HepG2 (cell line): Measurements from ENCODE around the gene ZPLD1.

Source experiments
- ESRRA ChIP-seq: sonication (generic); formaldehyde crosslinking; IDR thresholded peaks from 2 replicates; pipeline ENCODE4 v1.5.1; 2020; ENCODE audit warnings: mild to moderate bottlenecking, low read depth, missing genetic modification reagents
- FLYWCH1 ChIP-seq: sonication (generic); formaldehyde crosslinking; IDR thresholded peaks from 2 replicates; pipeline ENCODE4 v1.8.1; 2023; ENCODE audit warnings: mild to moderate bottlenecking, missing genetic modification reagents
- MED1 ChIP-seq: sonication (generic); formaldehyde crosslinking; IDR thresholded peaks from 2 replicates; pipeline ENCODE4 v1.4.0; 2020; ENCODE audit warnings: missing genetic modification reagents
- ZNF274 ChIP-seq: sonication (generic); formaldehyde crosslinking; IDR thresholded peaks from 2 replicates; pipeline ENCODE4 v1.5.1; 2020; ENCODE audit warnings: mild to moderate bottlenecking, missing genetic modification reagents
- ZNF562 ChIP-seq: sonication (generic); formaldehyde crosslinking; IDR thresholded peaks from 2 replicates; pipeline ENCODE4 v1.8.0; 2022; ENCODE audit warnings: missing genetic modification reagents, borderline replicate concordance
- TF ChIP-seq, protein P1 (sequence below): sonication (generic); formaldehyde crosslinking; IDR thresholded peaks from 2 replicates; pipeline ENCODE4 v1.5.0; 2020; ENCODE audit warnings: mild to moderate bottlenecking, missing genetic modification reagents, moderate library complexity
- TF ChIP-seq, protein P2 (sequence below): sonication (generic); formaldehyde crosslinking; IDR thresholded peaks from 2 replicates; pipeline ENCODE4 v1.4.0; 2020; ENCODE audit warnings: missing genetic modification reagents
- TF ChIP-seq, protein P3 (sequence below): sonication (generic); formaldehyde crosslinking; IDR thresholded peaks from 2 replicates; pipeline ENCODE4 v1.4.0; 2020; ENCODE audit warnings: mild to moderate bottlenecking, missing genetic modification reagents

GRCh38 chr3:102470066-102470465 lies 35.3 kb downstream of the ZPLD1 start:
- TF ChIP-seq, protein P1, sequence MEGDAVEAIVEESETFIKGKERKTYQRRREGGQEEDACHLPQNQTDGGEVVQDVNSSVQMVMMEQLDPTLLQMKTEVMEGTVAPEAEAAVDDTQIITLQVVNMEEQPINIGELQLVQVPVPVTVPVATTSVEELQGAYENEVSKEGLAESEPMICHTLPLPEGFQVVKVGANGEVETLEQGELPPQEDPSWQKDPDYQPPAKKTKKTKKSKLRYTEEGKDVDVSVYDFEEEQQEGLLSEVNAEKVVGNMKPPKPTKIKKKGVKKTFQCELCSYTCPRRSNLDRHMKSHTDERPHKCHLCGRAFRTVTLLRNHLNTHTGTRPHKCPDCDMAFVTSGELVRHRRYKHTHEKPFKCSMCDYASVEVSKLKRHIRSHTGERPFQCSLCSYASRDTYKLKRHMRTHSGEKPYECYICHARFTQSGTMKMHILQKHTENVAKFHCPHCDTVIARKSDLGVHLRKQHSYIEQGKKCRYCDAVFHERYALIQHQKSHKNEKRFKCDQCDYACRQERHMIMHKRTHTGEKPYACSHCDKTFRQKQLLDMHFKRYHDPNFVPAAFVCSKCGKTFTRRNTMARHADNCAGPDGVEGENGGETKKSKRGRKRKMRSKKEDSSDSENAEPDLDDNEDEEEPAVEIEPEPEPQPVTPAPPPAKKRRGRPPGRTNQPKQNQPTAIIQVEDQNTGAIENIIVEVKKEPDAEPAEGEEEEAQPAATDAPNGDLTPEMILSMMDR (CRISPR knock-in tag), result no peak
- no peak for TF ChIP-seq ESRRA (CRISPR knock-in tag)
- no peak for TF ChIP-seq ZNF274 (CRISPR knock-in tag)
- no peak for TF ChIP-seq MED1 (CRISPR knock-in tag)
- TF ChIP-seq, protein P2, sequence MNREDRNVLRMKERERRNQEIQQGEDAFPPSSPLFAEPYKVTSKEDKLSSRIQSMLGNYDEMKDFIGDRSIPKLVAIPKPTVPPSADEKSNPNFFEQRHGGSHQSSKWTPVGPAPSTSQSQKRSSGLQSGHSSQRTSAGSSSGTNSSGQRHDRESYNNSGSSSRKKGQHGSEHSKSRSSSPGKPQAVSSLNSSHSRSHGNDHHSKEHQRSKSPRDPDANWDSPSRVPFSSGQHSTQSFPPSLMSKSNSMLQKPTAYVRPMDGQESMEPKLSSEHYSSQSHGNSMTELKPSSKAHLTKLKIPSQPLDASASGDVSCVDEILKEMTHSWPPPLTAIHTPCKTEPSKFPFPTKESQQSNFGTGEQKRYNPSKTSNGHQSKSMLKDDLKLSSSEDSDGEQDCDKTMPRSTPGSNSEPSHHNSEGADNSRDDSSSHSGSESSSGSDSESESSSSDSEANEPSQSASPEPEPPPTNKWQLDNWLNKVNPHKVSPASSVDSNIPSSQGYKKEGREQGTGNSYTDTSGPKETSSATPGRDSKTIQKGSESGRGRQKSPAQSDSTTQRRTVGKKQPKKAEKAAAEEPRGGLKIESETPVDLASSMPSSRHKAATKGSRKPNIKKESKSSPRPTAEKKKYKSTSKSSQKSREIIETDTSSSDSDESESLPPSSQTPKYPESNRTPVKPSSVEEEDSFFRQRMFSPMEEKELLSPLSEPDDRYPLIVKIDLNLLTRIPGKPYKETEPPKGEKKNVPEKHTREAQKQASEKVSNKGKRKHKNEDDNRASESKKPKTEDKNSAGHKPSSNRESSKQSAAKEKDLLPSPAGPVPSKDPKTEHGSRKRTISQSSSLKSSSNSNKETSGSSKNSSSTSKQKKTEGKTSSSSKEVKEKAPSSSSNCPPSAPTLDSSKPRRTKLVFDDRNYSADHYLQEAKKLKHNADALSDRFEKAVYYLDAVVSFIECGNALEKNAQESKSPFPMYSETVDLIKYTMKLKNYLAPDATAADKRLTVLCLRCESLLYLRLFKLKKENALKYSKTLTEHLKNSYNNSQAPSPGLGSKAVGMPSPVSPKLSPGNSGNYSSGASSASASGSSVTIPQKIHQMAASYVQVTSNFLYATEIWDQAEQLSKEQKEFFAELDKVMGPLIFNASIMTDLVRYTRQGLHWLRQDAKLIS (CRISPR knock-in tag), result no peak
- TF ChIP-seq ZNF562 (CRISPR knock-in tag), result no peak
- TF ChIP-seq, protein P3, sequence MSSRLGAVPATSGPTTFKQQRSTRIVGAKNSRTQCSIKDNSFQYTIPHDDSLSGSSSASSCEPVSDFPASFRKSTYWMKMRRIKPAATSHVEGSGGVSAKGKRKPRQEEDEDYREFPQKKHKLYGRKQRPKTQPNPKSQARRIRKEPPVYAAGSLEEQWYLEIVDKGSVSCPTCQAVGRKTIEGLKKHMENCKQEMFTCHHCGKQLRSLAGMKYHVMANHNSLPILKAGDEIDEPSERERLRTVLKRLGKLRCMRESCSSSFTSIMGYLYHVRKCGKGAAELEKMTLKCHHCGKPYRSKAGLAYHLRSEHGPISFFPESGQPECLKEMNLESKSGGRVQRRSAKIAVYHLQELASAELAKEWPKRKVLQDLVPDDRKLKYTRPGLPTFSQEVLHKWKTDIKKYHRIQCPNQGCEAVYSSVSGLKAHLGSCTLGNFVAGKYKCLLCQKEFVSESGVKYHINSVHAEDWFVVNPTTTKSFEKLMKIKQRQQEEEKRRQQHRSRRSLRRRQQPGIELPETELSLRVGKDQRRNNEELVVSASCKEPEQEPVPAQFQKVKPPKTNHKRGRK (CRISPR knock-in tag), result no peak
- TF ChIP-seq FLYWCH1 (CRISPR knock-in tag), result no peak
